Peyer's patch (tissue), 4 donors: Measurements from ENCODE around the gene SIGLEC1.

Experiments
- CTCF ChIP-seq, 6 experiments: fragments of 450-650 bp in 4 of 6; fragments of 200-600 bp in 2 of 6; sonication (generic) in 1 of 6; IDR thresholded peaks; one replicate each; pipeline ENCODE4 v1.5.1; 2017 to 2019; ENCODE audit warnings: antibody characterized with exemption in 6 of 6, mild to moderate bottlenecking in 3 of 6, moderate library complexity in 1 of 6
- POLR2A ChIP-seq, 2 donors: fragments of 450-650 bp; IDR thresholded peaks; one replicate each; pipeline ENCODE4 v1.5.1; 2017; ENCODE audit warnings: antibody characterized with exemption in 2 of 2, mild to moderate bottlenecking in 2 of 2, moderate library complexity in 2 of 2

GRCh38 chr20:3696200-3696599, 16.2 kb downstream of the SIGLEC1 start:
- TF ChIP-seq CTCF (IDR thresholded peaks at IDR 0.05) (peak in 3 of 6 experiments; percentile 14 to 41 (median 23)), POLR2A (IDR thresholded peaks at IDR 0.05) (no peak)
